ENCODE measurements around the gene PXK. TPM values are rescaled to one million over a fixed set of nuclear protein-coding genes. Genes with fewer than 3 reads are reported as not detected.

The PXK gene
- total RNA-seq, 1 experiment from 2014 or later, result 4.4 TPM

DNA sequence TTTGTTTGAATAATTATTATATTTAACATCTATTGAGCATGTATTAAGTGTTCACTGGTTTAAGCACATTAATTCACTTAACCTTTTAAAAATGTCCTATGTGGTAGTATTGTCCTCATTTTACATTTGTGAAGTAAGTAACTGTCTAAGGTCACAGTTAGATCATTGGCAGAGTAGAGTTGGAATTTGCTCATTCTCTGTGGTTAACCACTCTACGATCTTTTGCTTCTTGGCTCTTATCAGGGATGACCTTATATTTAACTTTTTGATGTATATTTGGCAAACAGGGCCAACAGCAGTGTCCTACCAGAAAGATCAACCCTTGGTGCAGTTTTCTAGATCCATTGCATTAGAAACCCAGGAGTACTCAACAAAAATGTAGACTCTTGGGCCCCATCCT is 34.0 kb downstream of the PXK start:
- Histone ChIP-seq H3K9me2 (ENCODE audit: insufficient read depth) (no peaks in the 10 kb centered on the region), H3K27ac (no peak overlapping the region), H3K27me3 (ENCODE audit: insufficient read depth, low read depth) (no peaks in the 10 kb centered on the region), H3K9me3 (ENCODE audit: insufficient read depth, low read depth) (no peaks in the 10 kb centered on the region), H3K4me1 (replicated peaks; ENCODE audit: insufficient read depth) (no peaks in the 10 kb centered on the region), H2AFZ (no peak overlapping the region), H4K20me1 (ENCODE audit: insufficient read depth) (no peaks in the 10 kb centered on the region), H3K4me2 (no peak overlapping the region), H3K4me3 (no peak overlapping the region), H3F3A (ENCODE audit: insufficient read depth, low read depth) (no peaks in the 10 kb centered on the region; the same call in 1 of the 2 replicates), H3K36me3 (ENCODE audit: low read depth) (no peaks in the 10 kb centered on the region), H3K79me2 (ENCODE audit: low read depth) (no peaks in the 10 kb centered on the region)
- no peak for DNase-seq
- POLR2A ChIA-PET (ENCODE audit: unreplicated experiment), result no interaction called here
- TF ChIP-seq EZH2 (IDR thresholded peaks at IDR 0.05; ENCODE audit: low read depth), result no peak
- TF ChIP-seq, protein P1, sequence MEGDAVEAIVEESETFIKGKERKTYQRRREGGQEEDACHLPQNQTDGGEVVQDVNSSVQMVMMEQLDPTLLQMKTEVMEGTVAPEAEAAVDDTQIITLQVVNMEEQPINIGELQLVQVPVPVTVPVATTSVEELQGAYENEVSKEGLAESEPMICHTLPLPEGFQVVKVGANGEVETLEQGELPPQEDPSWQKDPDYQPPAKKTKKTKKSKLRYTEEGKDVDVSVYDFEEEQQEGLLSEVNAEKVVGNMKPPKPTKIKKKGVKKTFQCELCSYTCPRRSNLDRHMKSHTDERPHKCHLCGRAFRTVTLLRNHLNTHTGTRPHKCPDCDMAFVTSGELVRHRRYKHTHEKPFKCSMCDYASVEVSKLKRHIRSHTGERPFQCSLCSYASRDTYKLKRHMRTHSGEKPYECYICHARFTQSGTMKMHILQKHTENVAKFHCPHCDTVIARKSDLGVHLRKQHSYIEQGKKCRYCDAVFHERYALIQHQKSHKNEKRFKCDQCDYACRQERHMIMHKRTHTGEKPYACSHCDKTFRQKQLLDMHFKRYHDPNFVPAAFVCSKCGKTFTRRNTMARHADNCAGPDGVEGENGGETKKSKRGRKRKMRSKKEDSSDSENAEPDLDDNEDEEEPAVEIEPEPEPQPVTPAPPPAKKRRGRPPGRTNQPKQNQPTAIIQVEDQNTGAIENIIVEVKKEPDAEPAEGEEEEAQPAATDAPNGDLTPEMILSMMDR (conservative IDR thresholded peaks at IDR 0.05), result no peak
- intact Hi-C loops (cut with micrococcal nuclease; ENCODE audit: unreplicated experiment), result no loop called here
- BruUV-seq (replicated peaks), result no TSS peak
- CTCF ChIA-PET, result no interaction called here

DNA sequence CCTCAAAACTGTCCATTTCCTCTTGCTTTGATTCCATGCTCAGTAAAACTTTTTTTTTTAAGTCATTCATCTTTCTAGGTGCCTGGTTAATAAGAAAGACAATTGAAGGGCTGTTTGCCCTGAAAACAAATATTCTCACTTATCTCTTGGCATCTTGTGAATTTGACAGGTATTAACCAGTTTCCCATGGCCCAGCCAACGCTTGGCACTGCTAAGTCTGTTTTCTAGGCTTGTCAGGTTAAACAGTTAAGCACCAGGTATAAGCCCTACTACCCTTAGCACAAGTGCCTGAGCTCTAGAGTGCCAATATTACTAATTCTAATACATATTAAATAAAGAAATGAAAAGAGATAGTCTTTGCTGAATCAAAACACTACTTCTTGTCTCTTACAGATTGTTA is 36.3 kb downstream of the PXK start:
- Histone ChIP-seq H4K20me1 (ENCODE audit: insufficient read depth) (no peaks in the 10 kb centered on the region), H3F3A (ENCODE audit: insufficient read depth, low read depth) (no peaks in the 10 kb centered on the region), H3K36me3 (ENCODE audit: low read depth) (no peaks in the 10 kb centered on the region), H3K79me2 (ENCODE audit: low read depth) (no peaks in the 10 kb centered on the region), H2AFZ (no peak overlapping the region), H3K4me3 (no peak overlapping the region), H3K27me3 (ENCODE audit: insufficient read depth, low read depth) (no peaks in the 10 kb centered on the region), H3K9me2 (ENCODE audit: insufficient read depth) (no peaks in the 10 kb centered on the region), H3K4me2 (no peak overlapping the region), H3K4me1 (replicated peaks; ENCODE audit: insufficient read depth) (no peaks in the 10 kb centered on the region), H3K27ac (no peak overlapping the region), H3K9me3 (ENCODE audit: insufficient read depth, low read depth) (no peaks in the 10 kb centered on the region)
- DNase-seq, result no peak
- TF ChIP-seq EZH2 (IDR thresholded peaks at IDR 0.05; ENCODE audit: low read depth), result no peak
- TF ChIP-seq, protein P1 (conservative IDR thresholded peaks at IDR 0.05), result no peak
- BruUV-seq (replicated peaks), result no TSS peak
- ChIA-PET CTCF (no interaction called here), POLR2A (ENCODE audit: unreplicated experiment) (no interaction called here)
- intact Hi-C loops (cut with micrococcal nuclease; ENCODE audit: unreplicated experiment), result no loop called here

GRCh38 chr3:58369876-58370275 is 37.2 kb downstream of the PXK start:
- BruUV-seq (replicated peaks), result no TSS peak
- POLR2A ChIA-PET (ENCODE audit: unreplicated experiment), result no interaction called here
- CTCF ChIA-PET, result no interaction called here
- no peak overlapping the region for H3K27ac ChIP-seq
- no peak overlapping the region for H2AFZ ChIP-seq
- no peak for TF ChIP-seq EZH2 (IDR thresholded peaks at IDR 0.05; ENCODE audit: low read depth)
- TF ChIP-seq, protein P1 (conservative IDR thresholded peaks at IDR 0.05), result no peak
- no peaks in the 10 kb centered on the region for H3K36me3 ChIP-seq (ENCODE audit: low read depth)
- H3K79me2 ChIP-seq (ENCODE audit: low read depth), result no peaks in the 10 kb centered on the region
- intact Hi-C loops (cut with micrococcal nuclease; ENCODE audit: unreplicated experiment), result no loop called here
- H3F3A ChIP-seq (ENCODE audit: insufficient read depth, low read depth), result no peaks in the 10 kb centered on the region
- H3K4me2 ChIP-seq, result no peak overlapping the region
- H3K27me3 ChIP-seq (ENCODE audit: insufficient read depth, low read depth), result no peaks in the 10 kb centered on the region
- no peak for DNase-seq
- no peaks in the 10 kb centered on the region for H3K4me1 ChIP-seq (replicated peaks; ENCODE audit: insufficient read depth)
- H3K4me3 ChIP-seq, result no peak overlapping the region
- H3K9me3 ChIP-seq (ENCODE audit: insufficient read depth, low read depth), result no peaks in the 10 kb centered on the region
- no peaks in the 10 kb centered on the region for H3K9me2 ChIP-seq (ENCODE audit: insufficient read depth)
- H4K20me1 ChIP-seq (ENCODE audit: insufficient read depth), result no peaks in the 10 kb centered on the region
